Keratinocyte (primary cell): ENCODE data around the gene CEP164. TPM values are rescaled to one million over a fixed set of nuclear protein-coding genes. Genes with fewer than 3 reads are reported as not detected.

Source experiments
- DNase-seq: peaks from one replicate; pipeline ENCODE4 v3.0.0-alpha.2; 2011; ENCODE audit warnings: low read depth, missing footprints, low spot score
- FAIRE-seq: peaks from 2 replicates; lab custom pipeline; 2011; peaks lifted over from hg19 to GRCh38; lab: Jason Lieb, UNC
- H2AFZ ChIP-seq: 2 replicates; pipeline ENCODE4 v1.6.0; 2012; ENCODE audit warnings: low read length, control low read depth, inconsistent platforms; ENCODE audit not compliant: control insufficient read depth
- H3K27ac ChIP-seq: 2 replicates; pipeline ENCODE4 v1.5.1; 2011; ENCODE audit warnings: low read length; ENCODE audit not compliant: control insufficient read depth, insufficient read depth
- H3K27me3 ChIP-seq: 3 replicates; pipeline ENCODE4 v1.6.0; 2011; ENCODE audit warnings: low read length; ENCODE audit not compliant: control insufficient read depth, insufficient read depth; ENCODE audit errors: extremely low read depth
- H3K36me3 ChIP-seq, 2 experiments: 2 replicates in 1 of 2; 3 replicates in 1 of 2; pipeline ENCODE4 v1.5.1; 2011; ENCODE audit warnings: low read length in 2 of 2, mild to moderate bottlenecking in 1 of 2; ENCODE audit not compliant: control insufficient read depth in 2 of 2, insufficient read depth in 2 of 2; ENCODE audit errors: extremely low read depth in 1 of 2
- H3K4me1 ChIP-seq: 3 replicates; pipeline ENCODE4 v1.5.1; 2011; ENCODE audit warnings: low read length; ENCODE audit not compliant: control insufficient read depth, insufficient read depth; ENCODE audit errors: extremely low read depth
- H3K4me2 ChIP-seq: 3 replicates; pipeline ENCODE4 v1.6.0; 2011; ENCODE audit warnings: low read depth, low read length; ENCODE audit not compliant: control insufficient read depth, insufficient read depth; ENCODE audit errors: extremely low read depth
- H3K4me3 ChIP-seq, 3 experiments: fragments of 200-600 bp in 1 of 3; sonication (generic) in 1 of 3; 2 replicates in 2 of 3; 3 replicates in 1 of 3; pipeline ENCODE4 v1.5.1; 2011 to 2016; ENCODE audit warnings: low read length in 3 of 3, mild to moderate bottlenecking in 3 of 3, control low read depth in 2 of 3, inconsistent platforms in 1 of 3, low read depth in 1 of 3, mixed read lengths in 1 of 3, mixed run types in 1 of 3, moderate library complexity in 1 of 3; ENCODE audit not compliant: control insufficient read depth in 2 of 3, insufficient read depth in 2 of 3; ENCODE audit errors: extremely low read depth in 1 of 3
- H3K79me2 ChIP-seq: 2 replicates; pipeline ENCODE4 v1.6.0; 2012; ENCODE audit warnings: low read length; ENCODE audit not compliant: control insufficient read depth, insufficient read depth
- H3K9ac ChIP-seq: 3 replicates; pipeline ENCODE4 v1.6.0; 2011; ENCODE audit warnings: low read length; ENCODE audit not compliant: control insufficient read depth, insufficient read depth; ENCODE audit errors: extremely low read depth
- H3K9me1 ChIP-seq: 3 replicates; pipeline ENCODE4 v1.6.0; 2011; ENCODE audit warnings: low read length; ENCODE audit not compliant: control insufficient read depth, insufficient read depth; ENCODE audit errors: extremely low read depth
- H3K9me3 ChIP-seq: 2 replicates; pipeline ENCODE4 v1.5.1; 2012; ENCODE audit warnings: low read depth, low read length; ENCODE audit not compliant: control insufficient read depth
- H4K20me1 ChIP-seq: 3 replicates; pipeline ENCODE4 v1.6.0; 2011; ENCODE audit warnings: low read length; ENCODE audit not compliant: control insufficient read depth, insufficient read depth; ENCODE audit errors: extremely low read depth
- EZH2 ChIP-seq: IDR thresholded peaks from one replicate; pipeline ENCODE4 v1.6.1; 2012; ENCODE audit warnings: inconsistent platforms, mild to moderate bottlenecking, low read length, moderate library complexity
- dilution Hi-C: fragments of 300-500 bp; cut with MboI; formaldehyde crosslinking; loops from one replicate; pipeline ENCODE4 v1.7.0; 2020; ENCODE audit warnings: low sequenced_read_pairs; ENCODE audit not compliant: extremely low pct_ligation_motif_present
- polyA plus RNA-seq, 5 experiments: library from polyadenylated mRNA; depleted of rRNA in 3 of 5; stranded (reverse) in 3 of 5; stranded (forward) in 1 of 5; unstranded in 1 of 5; fragments of >200 nt; gene quantifications; 1 replicate in 1 of 5; 2 replicates in 3 of 5; 3 replicates in 1 of 5; pipeline versions ENCODE4 v1.2.1 to v1.2.3, GENCODE V29; 2011 to 2012; ENCODE audit warnings: missing spikeins in 2 of 5, low read depth in 1 of 5, low replicate concordance in 1 of 5
- TF ChIP-seq, protein P1 (sequence below), 3 experiments: IDR thresholded peaks in 1 of 3; conservative IDR thresholded peaks in 1 of 3; optimal IDR thresholded peaks in 1 of 3; 2 replicates in 2 of 3; 3 replicates in 1 of 3; pipeline versions ENCODE3 to v1.5.1; 2011; ENCODE audit warnings: low read length in 3 of 3, mild to moderate bottlenecking in 3 of 3, moderate library complexity in 2 of 3, control low read depth in 1 of 3, inconsistent platforms in 1 of 3; ENCODE audit not compliant: insufficient read depth in 2 of 3; ENCODE audit errors: extremely low read depth in 1 of 3

Gene CEP164
- polyA plus RNA-seq, 1 donor (not counting 4 experiments of a cell fraction or from before 2014, with no cell fraction given), result 15.1 TPM

DNA sequence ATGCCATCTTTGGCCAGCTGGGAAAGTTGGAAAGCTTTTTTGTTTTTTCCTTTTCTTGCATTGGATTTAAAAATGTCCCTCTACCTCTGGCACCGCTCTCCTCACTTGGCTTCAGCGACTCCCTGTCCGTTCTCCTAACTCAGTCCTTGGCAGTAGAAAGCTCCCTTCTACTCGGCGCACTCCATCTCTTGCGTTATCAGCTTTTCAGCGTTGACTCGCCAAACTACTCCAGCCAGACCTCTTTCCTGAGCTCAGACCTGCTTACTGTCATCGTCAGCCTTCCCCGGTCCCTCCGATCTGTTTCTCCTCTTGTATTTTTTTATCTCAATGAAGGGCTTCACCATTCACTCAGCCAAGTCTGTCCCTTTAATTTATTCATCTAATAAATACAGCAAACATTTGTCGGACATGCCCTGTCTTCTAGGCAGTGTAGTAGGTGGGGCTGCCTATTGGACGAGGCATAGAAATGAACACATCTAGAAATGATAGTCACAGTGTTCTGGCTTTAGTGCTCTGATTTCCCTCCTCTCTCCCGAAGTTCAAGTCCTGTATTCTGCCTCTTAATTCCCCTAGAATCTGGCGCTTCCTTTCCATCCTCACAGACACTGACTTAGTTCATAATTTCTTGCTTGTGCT lies 839 bp downstream of the CEP164 start:
- Histone ChIP-seq H3K27me3 (no peaks in the 10 kb centered on the region), H3K4me3 (peak overlapping the region; percentile 75 to 84 (median 75)), H3K79me2 (peaks cover 8% of the 10 kb centered on the region), H3K4me2 (peak overlapping the region; percentile 79), H3K36me3 (no peaks in the 10 kb centered on the region), H2AFZ (peak overlapping the region; percentile 75), H3K9me1 (no peaks in the 10 kb centered on the region), H3K9me3 (no peaks in the 10 kb centered on the region), H3K27ac (peak overlapping the region; percentile 76), H4K20me1 (no peaks in the 10 kb centered on the region), H3K4me1 (peaks cover 13% of the 10 kb centered on the region), H3K9ac (peak overlapping the region; percentile 88)
- DNase-seq (no peak), FAIRE-seq (no peak)
- TF ChIP-seq, protein P1, sequence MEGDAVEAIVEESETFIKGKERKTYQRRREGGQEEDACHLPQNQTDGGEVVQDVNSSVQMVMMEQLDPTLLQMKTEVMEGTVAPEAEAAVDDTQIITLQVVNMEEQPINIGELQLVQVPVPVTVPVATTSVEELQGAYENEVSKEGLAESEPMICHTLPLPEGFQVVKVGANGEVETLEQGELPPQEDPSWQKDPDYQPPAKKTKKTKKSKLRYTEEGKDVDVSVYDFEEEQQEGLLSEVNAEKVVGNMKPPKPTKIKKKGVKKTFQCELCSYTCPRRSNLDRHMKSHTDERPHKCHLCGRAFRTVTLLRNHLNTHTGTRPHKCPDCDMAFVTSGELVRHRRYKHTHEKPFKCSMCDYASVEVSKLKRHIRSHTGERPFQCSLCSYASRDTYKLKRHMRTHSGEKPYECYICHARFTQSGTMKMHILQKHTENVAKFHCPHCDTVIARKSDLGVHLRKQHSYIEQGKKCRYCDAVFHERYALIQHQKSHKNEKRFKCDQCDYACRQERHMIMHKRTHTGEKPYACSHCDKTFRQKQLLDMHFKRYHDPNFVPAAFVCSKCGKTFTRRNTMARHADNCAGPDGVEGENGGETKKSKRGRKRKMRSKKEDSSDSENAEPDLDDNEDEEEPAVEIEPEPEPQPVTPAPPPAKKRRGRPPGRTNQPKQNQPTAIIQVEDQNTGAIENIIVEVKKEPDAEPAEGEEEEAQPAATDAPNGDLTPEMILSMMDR (optimal IDR thresholded peaks at IDR 0.05 in 1 of 3, IDR thresholded peaks at IDR 0.05 in 1 of 3, conservative IDR thresholded peaks at IDR 0.05 in 1 of 3; ENCODE audit: extremely low read depth in 1 of 3, insufficient read depth in 2 of 3, low read length in 3 of 3), result no peak
- no peak for TF ChIP-seq EZH2
- dilution Hi-C loops, result no loop called here

DNA sequence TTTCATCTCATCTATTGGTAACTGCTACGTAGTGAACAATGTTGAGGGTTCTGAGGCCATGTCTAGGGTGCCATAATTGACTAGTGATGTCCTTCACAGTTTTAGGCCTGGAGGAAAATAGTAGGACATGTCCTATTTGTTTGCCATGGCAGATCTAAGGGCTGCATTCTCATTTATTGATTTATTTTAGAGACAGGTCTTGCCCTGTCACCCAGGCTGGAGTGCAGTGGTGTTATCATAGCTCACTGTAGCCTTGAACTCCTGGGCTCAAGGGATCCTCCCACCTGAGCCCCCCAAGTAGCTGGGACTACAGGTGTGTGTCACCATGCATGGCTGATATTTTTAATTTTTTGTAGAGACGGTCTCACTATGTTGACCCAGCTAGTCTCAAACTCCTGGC lies 5.2 kb downstream of the CEP164 start:
- H4K20me1 ChIP-seq, result no peaks in the 10 kb centered on the region
- no peak overlapping the region for H3K4me3 ChIP-seq
- TF ChIP-seq, protein P1 (optimal IDR thresholded peaks at IDR 0.05 in 1 of 3, IDR thresholded peaks at IDR 0.05 in 1 of 3, conservative IDR thresholded peaks at IDR 0.05 in 1 of 3; ENCODE audit: extremely low read depth in 1 of 3, insufficient read depth in 2 of 3, low read length in 3 of 3), result no peak
- no peak for TF ChIP-seq EZH2
- peaks cover 13% of the 10 kb centered on the region for H3K4me1 ChIP-seq
- DNase-seq (no peak), FAIRE-seq (no peak)
- no peaks in the 10 kb centered on the region for H3K27me3 ChIP-seq
- no peak overlapping the region for H2AFZ ChIP-seq
- H3K4me2 ChIP-seq, result no peak overlapping the region
- dilution Hi-C loops, result no loop called here
- H3K27ac ChIP-seq, result no peak overlapping the region
- peaks cover 8% of the 10 kb centered on the region for H3K79me2 ChIP-seq
- H3K36me3 ChIP-seq, result peaks cover 0 to 12% of the 10 kb centered on the region in 2 experiments
- H3K9me3 ChIP-seq, result no peaks in the 10 kb centered on the region
- no peak overlapping the region for H3K9ac ChIP-seq
- no peaks in the 10 kb centered on the region for H3K9me1 ChIP-seq
